Hematopoietic multipotent progenitor cell treated with erythropoietin and hydrocortisone succinate and interleukin-3 and kit ligand, for 15 days (in vitro differentiated cells): ENCODE data around the gene GFPT2.

Experiments
- DNase-seq: peaks from one replicate; pipeline ENCODE4 v3.0.0-alpha.2; 2015; ENCODE audit warnings: low spot score

The GFPT2 gene

GRCh38 chr5:180353048-180353979 lies at the start of gene GFPT2:
Gene GFPT2 (minus strand): TSS chr5:180353336. CDS start chr5:180353217, 119 bp downstream.
- peak; percentile 20 for DNase-seq

- no peak for DNase-seq
Observed at GRCh38 chr5:180402716-180403115, 49.6 kb upstream of the GFPT2 start.

GRCh38 chr5:180401229-180401907 lies 48.2 kb upstream of the GFPT2 start:
- no peak for DNase-seq

GRCh38 chr5:180400416-180400815 lies 47.3 kb upstream of the GFPT2 start:
- DNase-seq, result no peak

GRCh38 chr5:180399401-180400215 lies 46.5 kb upstream of the GFPT2 start:
- no peak for DNase-seq

GRCh38 chr5:180396926-180397325 lies 43.8 kb upstream of the GFPT2 start:
- DNase-seq, result no peak

GRCh38 chr5:180395540-180396274 lies 42.6 kb upstream of the GFPT2 start:
- no peak for DNase-seq

GRCh38 chr5:180394031-180394636 lies 41.0 kb upstream of the GFPT2 start:
- no peak for DNase-seq

- no peak for DNase-seq
Observed at GRCh38 chr5:180391276-180391675, 38.1 kb upstream of the GFPT2 start.

GRCh38 chr5:180390441-180391190 lies 37.5 kb upstream of the GFPT2 start:
- DNase-seq, result no peak

- DNase-seq, result no peak
Observed at GRCh38 chr5:180389252-180390101, 36.3 kb upstream of the GFPT2 start.

- DNase-seq, result no peak
Observed at GRCh38 chr5:180387798-180388197, 34.7 kb upstream of the GFPT2 start.

GRCh38 chr5:180382926-180383325 lies 29.8 kb upstream of the GFPT2 start:
- no peak for DNase-seq

GRCh38 chr5:180381851-180382480 lies 28.8 kb upstream of the GFPT2 start:
- DNase-seq, result no peak

- no peak for DNase-seq
Observed at GRCh38 chr5:180381428-180381827, 28.3 kb upstream of the GFPT2 start.

- DNase-seq, result no peak
Observed at GRCh38 chr5:180380856-180381255, 27.7 kb upstream of the GFPT2 start.

GRCh38 chr5:180380441-180380840 lies 27.3 kb upstream of the GFPT2 start:
- no peak for DNase-seq

- DNase-seq, result no peak
Observed at GRCh38 chr5:180379355-180380070, 26.4 kb upstream of the GFPT2 start.
